OCI-LY3 (cell line): Measurements from ENCODE around the gene CNGA2.

ENCODE experiments used
- H2AFZ ChIP-seq: fragments of 200-600, 300-600 bp; shearing (Covaris generic); 2 replicates; pipeline ENCODE4 v1.6.0; 2014; ENCODE audit warnings: antibody characterized with exemption, low read depth, low read length
- H3K27ac ChIP-seq: fragments of 200-600, 300-600 bp; sonication (generic); 2 replicates; pipeline ENCODE4 v1.5.1; 2014; ENCODE audit warnings: mild to moderate bottlenecking, low read length, moderate library complexity, mixed read lengths
- H3K27me3 ChIP-seq: fragments of 200-600, 300-600 bp; sonication (generic); 2 replicates; pipeline ENCODE4 v1.6.1; 2014; ENCODE audit warnings: low read depth, low read length, mixed read lengths
- H3K36me3 ChIP-seq: fragments of 200-600, 300-600 bp; sonication (generic); replicated peaks from 2 replicates; pipeline ENCODE3; 2014; ENCODE audit warnings: low read depth, low read length, mixed read lengths
- H3K4me1 ChIP-seq: fragments of 300-600, 200-600 bp; sonication (generic); 2 replicates; pipeline ENCODE4 v1.6.1; 2014; ENCODE audit warnings: low read length, mixed read lengths
- H3K4me2 ChIP-seq: fragments of 200-600, 300-600 bp; sonication (generic); 2 replicates; pipeline ENCODE4 v1.6.1; 2014; ENCODE audit warnings: low read length, mixed read lengths
- H3K4me3 ChIP-seq: fragments of 300-600, 200-600 bp; sonication (generic); 2 replicates; pipeline ENCODE4 v1.5.1; 2014; ENCODE audit warnings: antibody characterized with exemption, mild to moderate bottlenecking, low read length, moderate library complexity
- H3K79me2 ChIP-seq: fragments of 300-600, 200-600 bp; shearing (Covaris generic); 2 replicates; pipeline ENCODE4 v1.6.1; 2014; ENCODE audit warnings: mild to moderate bottlenecking, low read length, mixed read lengths
- H3K9ac ChIP-seq: fragments of 300-600, 200-600 bp; shearing (Covaris generic); 2 replicates; pipeline ENCODE4 v1.6.0; 2014; ENCODE audit warnings: mild to moderate bottlenecking, low read length, moderate library complexity
- H3K9me3 ChIP-seq: fragments of 200-600, 300-600 bp; shearing (Covaris generic); 2 replicates; pipeline ENCODE4 v1.6.1; 2014; ENCODE audit warnings: low read length, mixed read lengths; ENCODE audit not compliant: insufficient read depth
- H4K20me1 ChIP-seq: fragments of 200-600, 300-600 bp; sonication (generic); 2 replicates; pipeline ENCODE4 v1.6.1; 2016; ENCODE audit warnings: low read length, mixed read lengths; ENCODE audit not compliant: insufficient read depth
- CTCF ChIP-seq: fragments of 200-600, 300-600 bp; sonication (generic); IDR thresholded peaks from 2 replicates; pipeline ENCODE4 v1.5.1; 2014; ENCODE audit warnings: antibody characterized with exemption, low read length, low read depth
- EZH2phosphoT487 ChIP-seq: fragments of 200-600 bp; shearing (Covaris generic); IDR thresholded peaks from 2 replicates; pipeline ENCODE4 v1.6.1; 2018; ENCODE audit warnings: antibody characterized with exemption, mixed run types, low read depth

The CNGA2 gene

GRCh38 chrX:151746502-151746901 is 12.0 kb downstream of the CNGA2 start:
- Histone ChIP-seq H4K20me1 (no peaks in the 10 kb centered on the region), H3K4me2 (no peak overlapping the region)
- TF ChIP-seq CTCF (no peak), EZH2phosphoT487 (no peak)

GRCh38 chrX:151750511-151750910 is 16.0 kb downstream of the CNGA2 start:
- no peaks in the 10 kb centered on the region; the same call in 1 of the 2 replicates for H3K27me3 ChIP-seq
- H4K20me1 ChIP-seq: no peaks in the 10 kb centered on the region
- no peak overlapping the region for H3K27ac ChIP-seq
- H3K36me3 ChIP-seq: no peaks in the 10 kb centered on the region
- no peak overlapping the region for H3K4me3 ChIP-seq
- no peaks in the 10 kb centered on the region for H3K9me3 ChIP-seq
- H2AFZ ChIP-seq: no peak overlapping the region
- no peak overlapping the region for H3K4me2 ChIP-seq
- H3K9ac ChIP-seq: no peak overlapping the region
- no peaks in the 10 kb centered on the region for H3K4me1 ChIP-seq
- no peak for TF ChIP-seq CTCF
- TF ChIP-seq EZH2phosphoT487: no peak
- H3K79me2 ChIP-seq: no peaks in the 10 kb centered on the region

More at GRCh38 chrX:151746502-151746901, 12.0 kb downstream of the CNGA2 start:
- no peak overlapping the region for H2AFZ ChIP-seq
- H3K9ac ChIP-seq: no peak overlapping the region
- H3K79me2 ChIP-seq: no peaks in the 10 kb centered on the region
- H3K4me3 ChIP-seq: no peak overlapping the region
- no peaks in the 10 kb centered on the region for H3K36me3 ChIP-seq
- no peaks in the 10 kb centered on the region; the same call in 1 of the 2 replicates for H3K27me3 ChIP-seq
- no peaks in the 10 kb centered on the region for H3K9me3 ChIP-seq
- H3K27ac ChIP-seq: no peak overlapping the region
- no peaks in the 10 kb centered on the region for H3K4me1 ChIP-seq

GRCh38 chrX:151752847-151753246 is 18.3 kb downstream of the CNGA2 start:
- H4K20me1 ChIP-seq: no peaks in the 10 kb centered on the region
- H3K9me3 ChIP-seq: no peaks in the 10 kb centered on the region
- H3K4me1 ChIP-seq: no peaks in the 10 kb centered on the region
- TF ChIP-seq CTCF: no peak
- TF ChIP-seq EZH2phosphoT487: no peak
- H3K79me2 ChIP-seq: no peaks in the 10 kb centered on the region
- no peak overlapping the region for H3K4me3 ChIP-seq
- H3K27me3 ChIP-seq: no peaks in the 10 kb centered on the region; the same call in 1 of the 2 replicates
- no peak overlapping the region for H3K27ac ChIP-seq
- H2AFZ ChIP-seq: no peak overlapping the region
- H3K9ac ChIP-seq: no peak overlapping the region
- H3K36me3 ChIP-seq: no peaks in the 10 kb centered on the region
- no peak overlapping the region for H3K4me2 ChIP-seq

DNA sequence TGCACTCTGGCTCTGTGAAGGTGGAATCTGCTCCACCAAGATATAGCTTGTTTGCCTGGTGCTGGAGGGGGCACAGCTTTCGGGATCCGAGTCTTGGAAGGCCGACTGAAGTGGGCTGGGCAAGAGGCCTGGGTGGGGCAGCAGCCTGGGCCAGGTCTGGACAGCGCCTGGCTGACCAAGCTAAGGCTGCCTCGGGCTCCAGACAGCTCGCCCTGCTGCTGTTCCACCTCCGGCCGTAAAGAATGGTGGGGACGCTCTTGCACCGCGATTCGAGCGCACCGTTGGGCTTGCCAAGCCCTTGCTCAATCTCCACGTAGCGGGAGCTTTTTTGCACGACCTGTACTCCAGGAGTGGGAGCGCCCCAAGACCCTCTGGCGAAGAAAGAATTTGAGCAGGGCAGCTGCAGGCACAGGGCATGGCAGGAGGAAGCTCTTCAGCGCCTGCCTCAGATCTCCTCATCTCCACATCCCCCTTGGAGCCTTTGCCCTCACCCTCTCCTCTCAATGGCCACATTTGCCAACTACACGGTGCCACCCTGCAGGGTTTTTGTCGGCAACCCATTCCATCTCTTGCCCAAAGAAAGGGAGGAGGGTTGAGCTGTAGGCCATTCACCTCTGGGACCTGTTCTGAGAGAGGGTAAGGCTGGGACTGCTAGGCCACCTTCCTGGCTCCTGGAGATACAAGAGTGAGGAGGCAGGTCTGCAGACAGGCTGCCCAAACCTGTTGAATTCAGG is 18.9 kb downstream of the CNGA2 start:
- Histone ChIP-seq H3K27ac (no peak overlapping the region), H3K4me2 (no peak overlapping the region), H2AFZ (no peak overlapping the region), H3K9me3 (no peaks in the 10 kb centered on the region), H3K36me3 (no peaks in the 10 kb centered on the region), H4K20me1 (no peaks in the 10 kb centered on the region), H3K27me3 (no peaks in the 10 kb centered on the region), H3K4me1 (no peaks in the 10 kb centered on the region), H3K4me3 (no peak overlapping the region), H3K79me2 (no peaks in the 10 kb centered on the region), H3K9ac (no peak overlapping the region)
- TF ChIP-seq CTCF: peak; percentile 23; the same call in 1 of the 2 replicates
- TF ChIP-seq EZH2phosphoT487: no peak
